Naive thymus-derived CD8-positive, alpha-beta T cell (primary cell): ENCODE data around the gene MAFB. TPM values are rescaled to one million over a fixed set of nuclear protein-coding genes. Genes with fewer than 3 reads are reported as not detected.
"Not testable (repeated sequence)": the region's sequence is repeated elsewhere in the genome, so short reads cannot be mapped to it uniquely, and the experiment has no call there.

ENCODE experiments used
- ATAC-seq, 2 donors: fragments of 150-1000 bp; cut with Tn5 transposase in 1 of 2; sonication (Bioruptor Pico), chemical (Tn5 transposase) in 1 of 2; 1 replicate in 1 of 2; 2 replicates in 1 of 2; pipeline ENCODE4 v1.10.0; 2021; ENCODE audit warnings: mild to moderate bottlenecking in 2 of 2, moderate library complexity in 2 of 2
- POLR2A ChIA-PET: fragments of 350-600 bp; sonication (Branson Sonifier 250); formaldehyde crosslinking; loops from one replicate; lab custom pipeline; 2021; ENCODE audit warnings: antibody characterized with exemption; lab: Charles Lee
- DNase-seq, 10 donors: peaks; one replicate each; pipeline versions ENCODE4 v3.0.0 to v3.0.0-alpha.2; 2020 to 2022
- H3K27ac Mint-ChIP-seq, 10 donors: one replicate each; pipeline ENCODE4 v1.8.0; 2020 to 2022; ENCODE audit warnings: mild to moderate bottlenecking in 10 of 10, mixed read lengths in 10 of 10, moderate library complexity in 4 of 10, inconsistent platforms in 1 of 10
- H3K27me3 Mint-ChIP-seq, 5 donors: one replicate each; pipeline ENCODE4 v1.8.0; 2021 to 2022; ENCODE audit warnings: mixed read lengths in 5 of 5
- H3K36me3 Mint-ChIP-seq, 3 donors: one replicate each; pipeline ENCODE4 v1.8.0; 2020 to 2022; ENCODE audit warnings: mixed read lengths in 3 of 3, mild to moderate bottlenecking in 2 of 3, inconsistent platforms in 1 of 3
- H3K4me1 Mint-ChIP-seq, 4 donors: one replicate each; pipeline ENCODE4 v1.8.0; 2021 to 2022; ENCODE audit warnings: mixed read lengths in 4 of 4
- H3K4me3 Mint-ChIP-seq, 10 donors: one replicate each; pipeline ENCODE4 v1.8.0; 2020 to 2022; ENCODE audit warnings: mild to moderate bottlenecking in 10 of 10, mixed read lengths in 10 of 10, moderate library complexity in 6 of 10, inconsistent platforms in 1 of 10
- H3K9me3 Mint-ChIP-seq, 9 donors: one replicate each; pipeline ENCODE4 v1.8.0; 2020 to 2022; ENCODE audit warnings: mixed read lengths in 9 of 9, mild to moderate bottlenecking in 3 of 9, inconsistent platforms in 1 of 9, moderate library complexity in 1 of 9
- polyA plus RNA-seq, 3 donors: library from polyadenylated mRNA; unstranded; fragments of 300-500 nt; fragmentation: Illumina TruSeq; gene quantifications; one replicate each; pipeline ENCODE4 v1.2.3, GENCODE V29; 2021
- total RNA-seq, 8 experiments: library from RNA in 2 of 8; stranded (reverse) in 2 of 8; gene quantifications; one replicate each; pipeline ENCODE4 v1.2.3 and lab custom pipeline; 2021 to 2026

The MAFB gene
- 1 to 10 TPM; 1.1 to 1.3 TPM for total RNA-seq
- polyA plus RNA-seq = under 1 TPM in 1 of 3 donors, not detected in 2; 0.08 TPM
- 0 to 0.60 (median 0) reads per million in 6 experiments for total RNA-seq (lab: John Stamatoyannopoulos, UW)

DNA sequence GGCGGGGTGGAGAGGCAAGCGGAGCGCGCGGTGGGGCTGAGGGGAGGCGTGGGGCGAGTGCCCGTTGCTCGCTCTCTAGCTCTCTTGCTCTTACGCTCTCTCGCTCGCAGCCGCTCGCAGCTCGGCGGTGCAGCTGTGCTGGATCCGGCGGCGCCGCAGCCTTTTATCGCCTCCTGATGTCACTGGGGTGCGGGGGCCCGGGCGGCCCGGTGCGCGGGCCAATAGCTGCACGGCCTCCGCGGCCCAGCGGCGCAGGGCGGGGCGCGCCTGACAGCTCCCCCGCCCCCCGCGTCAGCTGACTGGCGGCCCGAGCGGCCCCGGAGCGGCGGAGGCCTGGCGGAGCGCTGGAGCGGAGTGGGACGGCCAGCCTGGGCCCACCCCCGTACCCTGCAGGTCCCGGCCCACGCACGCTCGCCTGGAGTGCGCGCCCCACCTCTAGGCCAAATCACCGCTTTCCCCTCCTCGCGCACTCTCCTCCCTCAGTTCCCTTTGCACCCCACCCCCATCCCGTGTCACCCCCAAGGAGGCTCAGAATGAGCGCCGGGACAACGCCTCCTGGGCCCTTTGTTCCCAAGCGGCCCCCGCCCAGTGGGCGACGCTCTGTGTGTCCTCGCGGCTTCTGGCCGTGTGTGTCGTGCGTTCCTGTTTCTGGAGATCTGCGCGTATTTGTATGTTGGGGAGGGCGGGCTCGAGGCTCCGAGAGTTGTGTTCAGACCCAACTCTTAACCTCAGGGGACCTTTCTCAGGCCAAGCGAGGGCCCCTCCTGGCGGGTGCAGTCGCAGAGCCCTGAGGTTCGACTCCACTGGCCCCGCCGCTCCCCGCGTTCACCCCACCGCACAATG is at the start of gene MAFB:
Gene MAFB (minus strand): TSS at position 137 of the 843 bp plus-strand sequence. CDS start 386 bp downstream, outside the sequence.
- DNase-seq = peak in 3 of 10 donors; percentile 3 to 16 (median 4)
- H3K27me3 Mint-ChIP-seq = peaks cover 22 to 82% (median 54%) of the 10 kb centered on the region in 5 donors
- H3K36me3 Mint-ChIP-seq = no peaks in the 10 kb centered on the region
- no peaks in the 10 kb centered on the region for H3K9me3 Mint-ChIP-seq
- H3K4me3 Mint-ChIP-seq = peak within 1 kb of the TSS; percentile 54 to 82 (median 77)
- peak within 1 kb of the TSS in 1 of 10 donors; percentile 77 for H3K27ac Mint-ChIP-seq
- ATAC-seq = peak; percentile 33 to 41
- H3K4me1 Mint-ChIP-seq = peaks cover 8 to 18% (median 12%) of the 10 kb centered on the region in 4 donors
- POLR2A ChIA-PET = no interaction called here

DNA sequence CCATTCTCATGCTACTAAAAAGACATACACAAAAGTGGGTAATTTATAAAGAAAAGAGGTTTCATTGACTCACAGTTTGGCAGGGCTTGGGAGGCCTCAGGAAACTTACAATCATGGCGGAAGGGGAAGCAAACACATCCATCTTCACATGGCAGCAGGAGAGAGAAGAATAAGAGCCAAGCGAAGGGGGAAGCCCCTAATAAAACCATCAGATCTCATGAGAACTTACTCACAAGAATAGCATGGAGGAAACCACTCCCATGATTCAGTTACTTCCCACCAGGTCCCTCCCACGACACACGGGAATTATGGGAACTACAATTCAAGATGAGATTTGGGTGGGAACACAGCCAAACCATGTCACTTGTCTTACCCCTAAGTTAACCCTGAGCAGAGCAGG is 47.4 kb upstream of the MAFB start:
- DNase-seq, ATAC-seq, H3K4me1 Mint-ChIP-seq, H3K36me3 Mint-ChIP-seq, H3K4me3 Mint-ChIP-seq, POLR2A ChIA-PET, H3K9me3 Mint-ChIP-seq, H3K27ac Mint-ChIP-seq: not testable (repeated sequence)
- peaks cover 17 to 43% (median 22%) of the 10 kb centered on the region in 5 donors for H3K27me3 Mint-ChIP-seq

GRCh38 chr20:40728996-40729395 is 40.0 kb upstream of the MAFB start:
- Mint-ChIP-seq H3K9me3 (peaks cover 3 to 20% (median 9%) of the 10 kb centered on the region in 9 donors), H3K36me3 (no peaks in the 10 kb centered on the region), H3K4me1 (no peaks in the 10 kb centered on the region), H3K27me3 (peaks cover 10 to 27% (median 16%) of the 10 kb centered on the region in 5 donors), H3K4me3 (no peak overlapping the region), H3K27ac (no peak overlapping the region)
- DNase-seq (no peak), ATAC-seq (no peak)
- POLR2A ChIA-PET = no interaction called here

DNA sequence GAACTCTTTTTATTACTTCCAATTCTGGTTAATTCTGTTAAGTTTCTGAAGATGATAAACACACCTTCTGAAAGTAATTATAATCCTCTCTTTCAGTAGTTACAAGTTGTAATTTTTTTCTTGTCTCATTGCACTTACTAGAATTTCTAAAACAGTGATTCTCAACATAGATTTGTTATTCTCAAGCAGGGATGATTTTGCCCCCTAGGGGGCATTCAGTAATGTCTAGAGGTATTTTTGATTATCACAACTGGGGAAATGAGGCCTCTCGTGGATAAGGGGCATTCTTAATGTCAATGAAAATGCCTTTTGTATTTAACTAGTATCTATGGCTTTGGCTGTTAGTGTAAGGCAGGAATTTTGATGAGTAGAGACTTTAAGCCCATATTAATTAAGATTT is 39.4 kb upstream of the MAFB start:
- Mint-ChIP-seq H3K4me1 (no peaks in the 10 kb centered on the region), H3K36me3 (no peaks in the 10 kb centered on the region), H3K4me3 (no peak overlapping the region), H3K9me3 (peaks cover 3 to 20% (median 9%) of the 10 kb centered on the region in 9 donors), H3K27me3 (peaks cover 4 to 22% (median 13%) of the 10 kb centered on the region in 5 donors), H3K27ac (no peak overlapping the region)
- ATAC-seq = no peak
- POLR2A ChIA-PET = no interaction called here
- DNase-seq = no peak

DNA sequence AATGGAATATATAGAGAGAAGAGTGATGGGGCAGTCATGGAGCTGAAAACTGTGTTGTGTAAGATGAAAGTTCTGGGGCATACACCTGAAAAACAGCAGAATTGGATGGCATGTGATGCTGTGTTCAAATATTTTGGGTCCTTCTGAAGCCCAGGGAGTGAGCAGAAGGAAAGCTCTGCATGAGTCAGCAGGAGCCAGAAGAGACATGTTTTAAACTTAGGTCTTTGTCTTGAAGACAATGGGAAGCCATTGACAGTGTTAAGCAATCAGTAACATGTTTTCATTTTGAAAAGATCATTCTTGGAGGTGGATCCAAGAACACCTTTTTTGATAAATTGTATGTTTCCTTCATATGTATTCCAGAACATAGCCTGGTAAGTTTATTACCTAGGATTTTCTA is 38.9 kb upstream of the MAFB start:
- H3K36me3 Mint-ChIP-seq = no peaks in the 10 kb centered on the region
- H3K27ac Mint-ChIP-seq = no peak overlapping the region
- no peaks in the 10 kb centered on the region for H3K4me1 Mint-ChIP-seq
- peaks cover 2 to 18% (median 9%) of the 10 kb centered on the region in 5 donors for H3K27me3 Mint-ChIP-seq
- DNase-seq = no peak
- ATAC-seq = no peak
- H3K9me3 Mint-ChIP-seq = peaks cover 3 to 20% (median 9%) of the 10 kb centered on the region in 9 donors
- no peak overlapping the region for H3K4me3 Mint-ChIP-seq
- POLR2A ChIA-PET = no interaction called here

DNA sequence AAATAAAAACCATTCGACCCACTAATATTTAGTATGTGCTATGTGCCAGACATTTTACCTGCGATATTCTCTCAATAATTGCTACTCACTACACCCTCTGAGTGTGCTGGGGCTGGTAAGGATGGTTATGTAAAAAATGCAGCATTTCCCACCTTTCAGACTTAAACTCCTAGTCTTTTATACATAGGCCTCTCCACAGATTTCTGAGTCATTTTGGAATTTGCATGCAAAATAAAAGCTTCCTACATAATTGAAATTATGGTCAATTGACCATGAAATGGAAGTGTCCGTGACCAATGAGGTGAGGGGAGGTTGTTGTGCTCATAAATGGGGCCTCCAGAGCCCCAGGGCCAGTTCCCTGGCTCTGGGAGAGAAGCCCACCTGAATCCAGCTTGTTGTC is 37.7 kb upstream of the MAFB start:
- Mint-ChIP-seq H3K36me3 (no peaks in the 10 kb centered on the region), H3K27me3 (peaks cover 2 to 16% (median 9%) of the 10 kb centered on the region in 5 donors), H3K4me1 (no peaks in the 10 kb centered on the region), H3K27ac (no peak overlapping the region), H3K9me3 (peaks cover 3 to 20% (median 9%) of the 10 kb centered on the region in 9 donors), H3K4me3 (no peak overlapping the region)
- POLR2A ChIA-PET = no interaction called here
- DNase-seq (no peak), ATAC-seq (no peak)

- Mint-ChIP-seq H3K4me3 (no peak overlapping the region), H3K27me3 (peaks cover 0 to 12% (median 6%) of the 10 kb centered on the region in 5 donors), H3K36me3 (no peaks in the 10 kb centered on the region), H3K4me1 (no peaks in the 10 kb centered on the region), H3K9me3 (peaks cover 3 to 20% (median 9%) of the 10 kb centered on the region in 9 donors), H3K27ac (no peak overlapping the region)
- POLR2A ChIA-PET = no interaction called here
- DNase-seq (no peak), ATAC-seq (no peak)
Measured at GRCh38 chr20:40724566-40724965, 35.5 kb upstream of the MAFB start.

- Mint-ChIP-seq H3K4me3 (no peak overlapping the region), H3K36me3 (no peaks in the 10 kb centered on the region), H3K9me3 (no peaks in the 10 kb centered on the region), H3K27ac (no peak overlapping the region), H3K4me1 (no peaks in the 10 kb centered on the region), H3K27me3 (peaks cover 0 to 10% (median 6%) of the 10 kb centered on the region in 5 donors)
- no peak for DNase-seq
- POLR2A ChIA-PET = no interaction called here
- no peak for ATAC-seq
Measured at GRCh38 chr20:40720826-40721225, 31.8 kb upstream of the MAFB start.

DNA sequence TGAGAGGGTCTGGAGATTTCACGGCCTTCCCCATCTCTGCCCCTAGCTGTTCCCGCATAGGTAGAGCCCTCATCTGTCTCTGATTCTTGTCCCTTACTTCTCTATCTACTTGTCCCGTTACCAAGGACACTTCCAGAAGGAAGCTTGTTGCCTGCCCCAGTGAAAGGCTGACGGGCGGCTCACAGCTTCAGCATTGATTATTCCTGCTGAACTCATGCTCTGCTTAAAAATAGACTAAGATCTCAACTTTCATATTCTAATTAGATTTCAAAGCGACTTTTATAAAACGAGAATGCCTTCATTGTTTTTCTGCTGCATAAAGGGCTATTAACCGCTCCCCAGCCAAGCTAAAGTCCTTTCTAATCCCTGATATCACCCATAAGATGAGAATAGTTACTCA is 31.1 kb upstream of the MAFB start:
- ATAC-seq (no peak), DNase-seq (no peak)
- peaks cover 0 to 10% (median 6%) of the 10 kb centered on the region in 5 donors for H3K27me3 Mint-ChIP-seq
- H3K4me3 Mint-ChIP-seq = no peak overlapping the region
- H3K36me3 Mint-ChIP-seq = no peaks in the 10 kb centered on the region
- H3K27ac Mint-ChIP-seq = no peak overlapping the region
- no peaks in the 10 kb centered on the region for H3K4me1 Mint-ChIP-seq
- no peaks in the 10 kb centered on the region for H3K9me3 Mint-ChIP-seq
- POLR2A ChIA-PET = no interaction called here

GRCh38 chr20:40718982-40719729 is 30.1 kb upstream of the MAFB start:
- POLR2A ChIA-PET = no interaction called here
- no peaks in the 10 kb centered on the region for H3K36me3 Mint-ChIP-seq
- no peak overlapping the region for H3K27ac Mint-ChIP-seq
- peaks cover 0 to 10% (median 6%) of the 10 kb centered on the region in 5 donors for H3K27me3 Mint-ChIP-seq
- no peak for ATAC-seq
- H3K4me1 Mint-ChIP-seq = no peaks in the 10 kb centered on the region
- H3K4me3 Mint-ChIP-seq = no peak overlapping the region
- no peak for DNase-seq
- no peaks in the 10 kb centered on the region for H3K9me3 Mint-ChIP-seq

DNA sequence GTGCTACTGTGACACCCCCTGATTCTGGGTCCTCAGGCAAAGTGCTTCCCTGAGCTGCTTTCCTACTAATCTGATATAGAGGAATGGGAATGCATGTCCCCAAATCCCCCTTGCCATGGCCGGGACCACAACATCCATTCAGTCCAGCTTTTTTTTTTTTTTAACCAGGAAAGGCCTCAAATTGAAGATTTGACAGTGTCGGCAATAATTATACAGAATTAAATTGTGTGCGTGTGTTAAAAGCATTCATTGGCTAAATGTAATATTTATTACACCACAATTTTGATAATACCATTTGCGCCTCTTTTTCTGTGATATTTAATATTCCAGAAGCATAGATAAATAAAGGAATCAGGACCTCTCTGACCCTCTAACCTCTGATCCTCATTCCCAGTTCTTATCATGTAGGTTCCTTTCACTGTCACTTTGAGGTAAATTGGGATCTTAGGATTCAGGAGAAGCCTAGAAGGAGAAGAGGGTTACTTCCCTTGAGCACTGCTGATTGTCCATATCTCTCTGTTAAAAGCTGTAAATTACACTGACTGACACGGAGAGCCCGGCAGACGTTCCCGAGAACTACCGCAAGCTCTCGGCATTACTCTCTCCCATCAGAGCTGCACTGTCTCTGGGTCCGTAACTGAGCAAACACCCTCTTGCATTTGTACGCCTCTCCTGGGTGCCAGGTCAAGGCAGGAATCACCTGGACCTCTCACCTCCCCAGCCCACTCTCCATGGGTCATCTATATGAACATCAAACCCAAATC is 29.4 kb upstream of the MAFB start:
- H3K27me3 Mint-ChIP-seq = peaks cover 0 to 14% (median 4%) of the 10 kb centered on the region in 5 donors
- ATAC-seq = no peak
- POLR2A ChIA-PET = no interaction called here

DNA sequence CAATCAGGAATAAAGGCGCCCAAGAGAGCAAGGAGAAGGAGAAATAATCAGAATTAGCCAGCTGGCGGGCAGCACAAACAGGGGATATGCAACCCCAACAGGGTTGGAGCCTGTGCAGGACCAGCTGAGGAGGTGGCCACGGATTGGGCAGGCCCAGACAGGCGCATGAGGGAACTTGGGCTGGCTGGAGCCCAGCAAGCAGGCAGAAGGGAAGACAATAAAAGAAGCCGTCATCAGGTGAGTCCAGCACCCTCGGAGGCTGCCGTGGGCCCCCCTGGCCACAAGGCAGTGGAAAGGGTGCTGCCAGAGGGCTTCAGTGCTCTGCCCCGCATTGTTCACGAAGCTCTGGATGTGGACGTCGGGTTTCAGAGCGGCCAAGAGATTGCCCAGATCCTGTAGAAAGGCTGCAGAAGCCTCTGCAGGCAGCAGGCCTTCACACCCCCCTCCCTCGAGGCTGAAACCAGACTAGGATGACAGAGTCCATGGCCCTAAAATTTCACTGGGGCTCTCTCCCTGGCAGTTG is 28.4 kb upstream of the MAFB start:
- DNase-seq = no peak
- POLR2A ChIA-PET = no interaction called here
- Mint-ChIP-seq H3K36me3 (no peaks in the 10 kb centered on the region), H3K9me3 (no peaks in the 10 kb centered on the region), H3K4me3 (no peak overlapping the region), H3K4me1 (no peaks in the 10 kb centered on the region), H3K27ac (no peak overlapping the region), H3K27me3 (peaks cover 0 to 19% (median 4%) of the 10 kb centered on the region in 5 donors)
- no peak for ATAC-seq

More for the DNA sequence above, 29.4 kb upstream of the MAFB start:
- Mint-ChIP-seq H3K9me3 (no peaks in the 10 kb centered on the region), H3K27ac (no peak overlapping the region), H3K36me3 (no peaks in the 10 kb centered on the region), H3K4me3 (no peak overlapping the region), H3K4me1 (no peaks in the 10 kb centered on the region)
- DNase-seq = no peak
